LNCaP clone FGC (cell line): ENCODE results near the gene MOV10L1.

Experiments
- DNase-seq: peaks from one replicate; pipeline ENCODE4 v3.0.0-alpha.2; 2011; ENCODE audit warnings: low read depth
- H3K4me3 ChIP-seq: 2 replicates; pipeline ENCODE4 v1.5.1; 2011; ENCODE audit warnings: mild to moderate bottlenecking, low read depth, low read length, control low read depth
- CTCF ChIP-seq: IDR thresholded peaks from 2 replicates; pipeline ENCODE4 v1.5.1; 2012; ENCODE audit warnings: mild to moderate bottlenecking; ENCODE audit not compliant: control insufficient read depth, insufficient read depth; ENCODE audit errors: extremely low read depth

The MOV10L1 gene

GRCh38 chr22:50089682-50090411 lies at the start of gene MOV10L1:
MOV10L1 (plus strand) TSS chr22:50090006; CDS start chr22:50090089, 83 bp downstream.
- H3K4me3 ChIP-seq = no peak within 1 kb of the TSS
- no peak for DNase-seq
- TF ChIP-seq CTCF = no peak

- no peak overlapping the region for H3K4me3 ChIP-seq
Observed at GRCh38 chr22:50040717-50041116, 49.1 kb upstream of the MOV10L1 start.

GRCh38 chr22:50041361-50042065 lies 48.3 kb upstream of the MOV10L1 start:
- H3K4me3 ChIP-seq = no peak overlapping the region
- DNase-seq = no peak
- TF ChIP-seq CTCF = no peak

More at GRCh38 chr22:50040717-50041116, 49.1 kb upstream of the MOV10L1 start:
- no peak for TF ChIP-seq CTCF
- DNase-seq = no peak

GRCh38 chr22:50044485-50045118 lies 45.2 kb upstream of the MOV10L1 start:
- no peak for DNase-seq
- TF ChIP-seq CTCF = no peak
- H3K4me3 ChIP-seq = no peak overlapping the region

GRCh38 chr22:50045211-50046018 lies 44.4 kb upstream of the MOV10L1 start:
- TF ChIP-seq CTCF = no peak
- DNase-seq = no peak
- no peak overlapping the region for H3K4me3 ChIP-seq

- TF ChIP-seq CTCF = no peak
- H3K4me3 ChIP-seq = no peak overlapping the region
- no peak for DNase-seq
Observed at GRCh38 chr22:50046019-50046415, 43.8 kb upstream of the MOV10L1 start.
